HG02885 (cell line): ENCODE measurements around the gene ZXDC.

Experiments
- ATAC-seq: cut with Tn5 transposase; IDR thresholded peaks from one replicate; pipeline ENCODE4 v1.9.1; 2021; ENCODE audit warnings: mild to moderate bottlenecking; ENCODE audit not compliant: unreplicated experiment, poor library complexity

The ZXDC gene

DNA sequence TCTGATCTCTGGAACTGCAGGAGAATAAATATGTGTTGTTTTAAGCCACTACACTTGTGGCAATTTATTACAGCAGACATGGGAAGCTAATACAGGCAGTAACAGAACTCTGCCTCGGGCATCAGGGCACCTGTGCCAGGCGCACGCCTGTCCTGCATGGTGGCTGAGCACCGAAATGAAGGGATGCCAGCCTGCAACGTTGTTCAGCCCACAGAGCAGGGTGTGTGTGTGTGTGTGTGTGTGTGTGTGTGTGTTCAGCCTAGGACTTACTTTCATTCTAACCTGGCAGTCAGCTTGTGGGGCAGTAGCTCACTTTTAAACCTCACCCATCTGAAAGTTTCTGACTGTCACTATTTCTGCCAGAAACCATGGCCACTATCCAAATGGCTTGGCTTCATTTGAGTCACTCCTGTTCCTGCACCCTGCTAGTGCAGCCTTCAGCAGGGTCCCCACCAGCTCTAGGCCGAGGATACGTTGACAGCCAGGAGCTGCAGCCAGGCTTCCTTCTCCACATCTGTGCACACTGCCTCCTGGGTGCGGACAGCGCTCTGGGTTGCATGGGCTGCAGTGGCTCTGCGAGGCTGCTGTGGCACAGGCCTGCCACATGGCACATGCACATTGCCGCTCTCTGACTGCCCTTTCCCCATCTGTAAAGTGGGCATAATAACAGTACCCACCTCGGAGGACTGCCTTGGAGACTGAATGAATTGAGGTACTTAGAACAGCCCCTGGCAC is 37.4 kb upstream of the ZXDC start:
- ATAC-seq, result no peak

DNA sequence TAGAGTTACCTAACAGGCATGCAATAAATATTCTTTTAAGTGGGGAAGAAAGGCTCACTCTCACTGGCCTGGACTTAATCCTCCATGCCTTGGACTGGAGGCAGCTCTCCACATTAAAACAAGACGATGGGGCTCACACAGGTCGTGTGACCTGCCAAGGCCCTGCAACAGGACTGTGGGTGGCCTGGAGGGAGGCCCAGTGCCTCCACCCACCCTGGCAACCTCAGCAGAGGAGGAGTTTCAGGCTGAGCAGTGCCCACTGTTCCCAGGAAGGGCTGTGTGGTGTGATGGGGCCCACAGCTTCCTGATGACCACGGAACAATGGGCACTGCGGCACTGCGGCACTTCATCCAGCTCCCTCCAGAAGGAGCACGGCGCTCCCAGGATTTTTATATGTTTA is 36.3 kb upstream of the ZXDC start:
- no peak for ATAC-seq

DNA sequence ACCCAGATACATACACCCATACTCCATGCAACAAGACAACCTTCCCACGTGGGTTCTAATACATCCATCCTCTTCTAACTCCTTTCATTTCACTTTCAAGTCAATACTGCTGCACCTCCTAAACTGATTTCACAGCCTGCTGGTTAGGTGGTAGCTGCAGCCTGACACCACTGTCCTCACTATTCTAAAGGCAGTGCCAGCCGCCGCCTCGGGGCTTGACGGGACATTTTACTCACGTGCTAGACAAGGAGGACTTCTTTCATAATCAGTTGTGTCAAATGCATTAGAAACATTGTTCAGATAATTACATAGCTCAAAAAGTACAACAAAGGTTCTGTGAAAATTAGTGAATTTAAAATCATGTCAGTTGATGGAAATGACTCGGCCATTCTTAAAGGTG is 35.6 kb upstream of the ZXDC start:
- ATAC-seq, result no peak

DNA sequence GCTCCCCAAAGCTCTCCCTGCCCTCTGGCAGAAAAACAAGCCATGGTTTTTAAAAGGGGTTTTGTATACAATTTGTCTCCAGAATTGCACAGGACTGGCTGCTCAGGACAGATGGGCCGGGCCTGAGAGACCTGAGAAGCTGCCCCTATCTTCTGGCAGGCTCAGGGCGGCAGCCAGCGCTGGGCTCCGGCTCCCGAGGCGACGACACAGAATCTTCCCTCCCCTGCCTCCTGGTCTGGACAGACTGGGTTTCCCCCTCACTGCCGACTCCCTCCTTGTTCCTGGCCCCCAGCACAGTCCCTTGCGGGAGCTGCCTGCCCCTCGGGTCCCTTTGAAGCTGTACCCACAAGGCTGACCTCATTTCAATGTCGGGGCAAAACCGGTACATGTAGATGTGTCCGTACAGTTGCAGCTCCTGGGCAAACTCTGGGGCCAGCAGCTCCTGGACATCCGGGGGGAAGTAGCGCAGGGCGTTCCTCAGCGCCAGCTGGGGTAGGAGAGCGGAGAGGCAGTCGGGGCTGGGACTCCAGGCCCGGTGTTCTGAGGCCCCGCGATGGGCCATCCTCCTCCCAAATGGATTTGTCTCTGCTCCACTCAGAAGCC is 34.7 kb upstream of the ZXDC start:
- no peak for ATAC-seq

DNA sequence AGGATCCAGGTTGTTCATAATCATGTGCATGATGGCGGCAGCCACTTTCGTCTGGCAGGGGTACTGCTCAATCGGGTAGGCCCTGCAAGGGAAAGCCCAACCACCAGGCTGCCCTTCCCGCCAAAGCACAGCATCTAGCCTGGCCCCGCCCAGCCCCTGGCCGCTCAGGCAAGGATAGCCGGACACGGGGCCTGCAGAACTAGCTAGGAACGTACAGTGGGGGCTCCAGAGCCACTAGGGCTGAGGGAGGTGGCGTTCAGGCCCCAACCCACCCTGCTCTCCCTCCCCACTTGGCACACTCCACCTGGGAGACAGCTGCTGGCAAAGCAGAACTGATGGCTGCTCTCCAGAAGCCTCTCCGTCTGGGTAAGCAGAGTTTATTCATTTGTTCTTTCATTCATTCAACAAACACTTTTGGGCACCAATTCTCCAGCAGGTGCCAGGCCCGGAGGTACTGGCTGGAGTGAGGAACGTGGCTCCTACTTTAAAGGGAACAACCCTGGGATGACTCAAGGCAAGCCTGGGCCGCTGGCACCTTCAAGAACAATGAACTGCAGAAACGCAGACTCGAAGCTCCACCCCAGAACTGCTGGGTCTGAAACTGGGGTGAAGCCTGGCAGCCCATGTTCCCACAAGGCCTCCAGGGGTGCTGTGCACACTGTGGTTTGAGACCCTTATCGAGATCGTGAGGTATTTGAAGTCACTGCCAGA is 34.1 kb upstream of the ZXDC start:
- no peak for ATAC-seq

DNA sequence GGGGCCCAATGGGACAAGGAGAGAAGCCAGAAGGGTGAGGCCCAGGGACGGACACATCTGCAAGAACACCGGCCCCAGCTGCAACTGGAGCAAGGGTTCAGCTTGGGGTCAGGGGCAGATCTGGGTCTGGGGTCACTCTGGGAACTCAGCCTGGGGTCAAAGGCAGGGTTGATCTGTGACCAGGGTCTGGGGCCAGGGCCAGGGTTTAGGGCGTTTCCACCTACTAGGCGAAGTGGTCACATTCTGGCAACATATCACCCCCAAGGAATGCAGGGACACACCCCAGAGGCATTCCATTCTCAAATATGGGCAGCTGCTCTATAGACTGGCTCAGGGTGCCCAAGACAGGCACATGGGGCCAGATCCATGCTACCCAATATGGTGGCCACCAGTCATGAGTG is 32.9 kb upstream of the ZXDC start:
- no peak for ATAC-seq

DNA sequence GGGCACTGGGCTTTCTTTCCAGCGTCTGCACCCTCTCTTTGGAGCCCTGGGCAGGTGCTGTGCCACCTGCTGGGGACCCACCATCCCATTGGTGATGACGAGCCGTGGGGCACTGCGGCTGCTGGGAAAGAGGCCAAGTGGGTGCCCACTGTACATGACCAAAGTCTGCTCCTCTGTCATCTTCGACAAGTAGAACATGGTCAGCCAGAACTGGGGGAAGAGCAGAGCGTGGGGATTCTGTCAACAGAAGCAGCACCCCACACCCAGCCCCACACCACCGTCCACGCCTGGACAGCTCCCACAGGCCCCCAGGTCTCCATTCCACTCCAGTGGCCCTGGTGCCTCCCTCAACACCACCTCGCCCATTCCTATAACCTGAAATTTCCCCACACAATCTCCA is 32.2 kb upstream of the ZXDC start:
- no peak for ATAC-seq

DNA sequence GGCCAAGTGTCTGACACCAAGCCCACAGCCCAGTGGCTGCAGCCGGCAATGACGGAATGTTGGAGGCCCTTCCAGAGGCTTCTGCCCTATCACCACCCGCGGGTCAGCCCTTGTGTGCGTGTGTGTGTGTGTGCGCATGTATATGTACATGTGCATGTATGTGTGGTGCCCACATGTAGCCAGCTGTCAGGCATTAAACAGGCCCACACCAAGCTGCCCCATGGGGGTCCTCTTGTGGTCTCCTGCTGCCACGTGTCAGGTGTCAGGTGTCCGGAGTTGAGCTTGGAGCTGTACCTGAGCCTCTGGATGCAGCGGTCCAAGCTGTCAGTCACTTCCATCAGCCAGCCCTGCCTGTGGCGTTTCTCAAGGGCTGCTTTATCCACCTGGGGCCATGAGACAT is 28.0 kb upstream of the ZXDC start:
- no peak for ATAC-seq

DNA sequence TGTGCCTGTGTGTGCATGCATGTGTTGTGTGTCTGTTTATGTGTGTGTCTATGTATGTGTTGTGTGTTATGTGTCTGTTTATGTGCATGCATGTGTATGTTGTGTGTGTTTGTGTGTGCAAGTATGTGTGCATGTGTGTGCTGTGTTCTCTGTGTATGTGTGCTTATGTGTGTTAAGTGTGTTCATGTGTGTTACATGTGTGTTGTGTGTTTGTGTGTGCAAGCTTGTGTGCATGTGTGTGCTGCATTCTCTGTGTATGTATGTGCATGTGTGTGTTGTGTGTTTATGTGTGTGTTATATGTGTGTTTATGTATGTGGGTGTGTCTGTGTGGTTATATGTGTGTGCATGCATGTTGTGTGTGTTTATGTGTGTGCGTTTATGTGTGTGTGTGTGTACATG is 27.0 kb upstream of the ZXDC start:
- no peak for ATAC-seq

DNA sequence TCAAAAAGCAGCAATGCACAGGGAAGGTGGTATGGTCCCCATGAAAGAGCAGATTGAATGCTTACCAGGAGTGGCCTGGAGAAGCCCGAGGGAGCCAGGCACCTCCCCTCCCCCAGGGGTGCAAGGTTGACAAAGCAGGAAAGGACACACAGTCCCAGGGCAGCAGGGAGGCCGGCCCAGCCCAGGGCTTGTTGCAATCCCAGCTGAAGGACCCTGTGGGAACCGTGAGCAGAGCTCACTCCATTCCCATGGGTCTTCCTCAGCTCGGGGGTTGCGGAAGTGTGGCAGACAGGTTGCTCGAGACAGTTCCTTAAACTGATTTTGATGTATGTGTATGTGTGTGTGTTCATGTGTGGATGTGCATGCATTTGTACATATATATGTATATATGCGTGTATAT is 26.0 kb upstream of the ZXDC start:
- ATAC-seq, result no peak

DNA sequence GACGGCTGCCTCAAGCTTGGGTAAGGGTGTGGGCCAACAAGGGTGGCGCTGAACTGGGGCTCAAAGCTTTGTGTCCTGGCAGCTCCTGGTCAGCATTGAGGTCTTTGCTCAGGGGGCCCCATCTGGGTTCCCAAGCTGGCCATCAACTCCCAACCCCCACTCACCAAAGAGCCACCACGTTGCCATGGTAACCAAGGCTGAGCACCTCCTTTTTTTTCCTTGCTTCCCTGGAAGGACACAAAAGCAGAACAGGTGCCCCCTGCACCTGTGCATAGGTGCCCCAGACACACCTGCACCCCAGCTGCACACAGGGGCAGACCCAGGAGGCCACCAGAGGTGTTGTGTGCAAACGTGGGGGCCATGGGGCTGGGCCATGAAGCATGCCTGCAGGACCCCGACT is 25.4 kb upstream of the ZXDC start:
- ATAC-seq, result no peak

DNA sequence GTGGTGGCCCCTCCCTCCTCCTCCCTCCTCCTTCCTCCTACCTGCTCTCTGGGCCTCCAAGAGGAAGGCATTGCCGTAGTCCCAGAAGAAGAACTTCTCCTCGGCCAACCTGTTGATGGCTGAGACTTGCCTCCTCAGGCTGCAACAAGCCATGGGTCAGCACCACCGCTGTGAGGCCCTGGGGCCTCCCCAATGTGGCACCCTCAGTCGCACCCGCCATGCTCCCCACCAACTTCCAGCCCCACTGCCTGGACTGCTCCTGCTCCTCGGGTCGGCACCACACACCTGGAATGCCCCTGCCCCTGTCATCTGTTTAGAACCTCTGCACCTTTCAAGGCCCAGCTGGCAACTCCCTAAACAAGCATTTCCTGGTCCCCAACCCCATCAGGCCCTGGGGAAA is 24.3 kb upstream of the ZXDC start:
- no peak for ATAC-seq

DNA sequence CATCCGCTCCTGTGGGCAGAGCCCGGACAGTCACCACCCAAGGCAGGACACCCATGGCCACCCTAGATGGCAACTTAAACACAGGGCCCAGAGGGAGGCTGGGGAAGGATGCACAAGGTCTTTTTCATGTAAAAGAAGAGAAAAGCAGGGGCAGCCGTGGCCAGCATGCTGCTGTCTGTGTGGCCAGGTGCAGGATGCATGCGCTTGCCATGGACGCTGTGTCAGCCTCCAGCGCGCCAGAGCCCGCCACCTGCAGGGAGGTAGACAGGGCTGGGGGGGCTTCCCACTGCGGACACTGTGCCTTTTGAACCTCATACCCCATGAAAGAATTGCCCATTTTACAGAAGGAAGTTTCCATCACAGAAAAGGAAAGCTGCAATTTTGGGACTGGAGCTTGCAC is 23.7 kb upstream of the ZXDC start:
- no peak for ATAC-seq

DNA sequence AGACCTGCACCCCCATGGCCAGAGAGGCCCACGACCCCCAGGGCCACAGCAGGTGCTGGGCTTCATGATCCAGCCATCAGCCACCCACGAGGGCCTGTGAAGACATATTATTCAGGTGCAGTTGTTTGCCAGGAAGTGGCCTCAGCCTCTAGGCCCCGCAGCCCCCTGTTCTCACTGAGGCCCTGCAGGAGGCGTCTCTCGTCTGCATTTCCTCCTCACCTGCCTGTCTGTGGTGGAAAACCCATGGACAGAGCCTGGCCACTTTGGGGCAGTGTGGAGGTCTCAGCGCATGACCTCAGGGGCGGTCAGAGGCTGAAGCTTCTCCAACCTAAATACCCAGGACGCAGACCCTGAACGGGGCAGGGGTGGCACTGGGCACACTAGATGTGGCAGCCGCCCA is 23.2 kb upstream of the ZXDC start:
- no peak for ATAC-seq

DNA sequence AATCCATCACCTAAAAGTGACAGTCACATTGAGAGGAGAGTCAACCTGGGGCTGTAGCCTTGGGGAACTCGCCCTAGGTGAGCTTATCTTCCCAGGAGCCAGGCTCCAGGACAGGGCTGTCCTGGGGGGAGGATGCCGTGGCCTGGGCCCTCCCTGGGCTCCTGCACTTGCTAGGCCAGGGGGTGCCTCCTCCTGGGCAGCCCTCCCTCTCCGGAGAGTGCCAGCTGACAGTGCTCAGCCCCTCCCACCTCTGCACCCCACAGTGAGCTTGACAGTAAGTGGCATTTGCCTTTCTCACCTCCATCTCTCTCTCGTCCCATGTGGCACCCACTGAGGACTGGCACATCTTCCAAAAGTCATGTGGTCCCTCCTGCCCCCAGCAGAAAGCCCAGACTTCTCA is 22.8 kb upstream of the ZXDC start:
- ATAC-seq, result no peak

DNA sequence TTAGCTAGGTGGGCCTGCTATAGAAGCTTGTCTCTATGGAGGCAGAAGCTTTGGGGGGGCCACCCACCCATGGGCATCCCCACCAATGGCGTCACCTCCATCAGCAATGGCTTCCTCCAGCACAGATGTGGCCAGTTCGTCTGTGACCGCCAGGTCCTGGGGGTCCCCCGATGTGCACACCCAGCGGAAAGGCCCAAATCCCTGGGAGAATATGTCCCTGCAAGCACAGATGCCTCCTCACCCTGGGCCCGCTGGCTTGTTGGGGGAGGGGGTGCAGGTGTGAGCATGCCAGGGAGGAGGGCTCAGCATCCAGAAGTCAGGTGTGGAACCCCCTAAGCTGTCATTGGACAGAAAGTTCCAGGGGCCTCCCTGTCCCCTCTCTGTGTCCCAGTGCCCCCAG is 22.3 kb upstream of the ZXDC start:
- ATAC-seq, result no peak

DNA sequence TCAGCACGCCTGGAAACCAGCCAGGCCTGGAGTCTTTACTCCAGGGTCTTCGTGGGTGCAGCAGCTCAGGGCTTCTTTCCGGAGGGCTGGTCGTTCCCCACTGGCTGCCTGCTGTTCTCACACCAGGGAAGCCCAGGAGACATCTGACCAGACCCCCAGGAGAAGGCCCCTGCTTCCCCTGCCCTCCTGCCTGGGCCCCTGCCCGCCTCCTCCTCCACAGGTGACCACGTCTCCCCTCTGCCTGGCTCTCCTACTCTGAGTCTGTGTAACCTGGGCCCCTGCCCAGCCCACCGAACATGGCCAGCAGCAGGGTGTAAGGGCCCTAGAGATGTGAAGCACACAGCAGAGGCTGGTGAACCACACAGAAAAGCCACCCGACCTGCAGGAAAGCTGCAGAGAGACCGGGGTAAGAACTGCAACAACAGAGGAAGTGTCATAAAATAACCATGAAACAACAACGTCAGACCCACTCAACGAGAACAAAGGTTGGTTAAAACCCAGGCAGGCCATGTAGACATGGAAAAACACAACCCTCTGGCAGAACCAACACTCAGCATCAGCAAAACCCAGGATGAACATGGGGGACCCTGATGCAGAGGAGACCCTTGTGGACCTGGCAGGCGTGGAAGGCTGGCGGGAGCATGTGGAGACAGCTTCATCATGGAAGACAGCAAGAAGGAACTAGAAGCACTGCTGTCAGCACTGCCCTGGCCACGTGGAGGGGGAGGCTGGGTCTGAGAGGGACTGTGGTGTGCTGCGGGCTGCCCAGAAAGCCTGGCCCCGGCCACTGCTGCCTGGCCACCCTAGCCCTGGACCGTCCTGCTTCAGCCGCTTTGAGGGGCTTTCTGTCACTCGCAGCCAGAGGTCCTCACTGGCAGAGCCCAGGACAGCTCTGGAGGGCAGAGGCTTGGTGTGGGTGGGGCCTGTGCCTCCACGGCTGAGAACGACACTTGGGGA is 21.5 kb upstream of the ZXDC start:
- ATAC-seq, result no peak

DNA sequence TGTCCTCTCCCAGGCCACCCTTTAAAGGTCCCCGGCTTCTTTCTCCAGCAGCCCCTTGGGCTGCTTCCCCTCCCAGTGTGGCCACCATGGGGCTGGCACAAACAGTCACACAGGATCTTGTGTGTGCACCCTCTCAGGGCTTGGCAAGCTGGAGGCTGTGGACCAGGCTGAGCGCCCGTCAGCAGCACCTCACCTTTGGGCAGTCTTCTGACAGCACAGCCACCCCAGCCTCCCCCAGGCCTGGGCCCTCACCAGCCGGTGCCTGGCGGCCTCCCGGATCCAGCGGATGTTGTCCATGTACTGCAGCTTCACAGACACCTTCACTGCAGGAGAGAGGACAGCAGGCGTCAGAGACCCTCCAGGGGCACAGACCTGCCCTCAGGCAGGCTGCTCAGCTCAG is 20.1 kb upstream of the ZXDC start:
- ATAC-seq, result no peak

DNA sequence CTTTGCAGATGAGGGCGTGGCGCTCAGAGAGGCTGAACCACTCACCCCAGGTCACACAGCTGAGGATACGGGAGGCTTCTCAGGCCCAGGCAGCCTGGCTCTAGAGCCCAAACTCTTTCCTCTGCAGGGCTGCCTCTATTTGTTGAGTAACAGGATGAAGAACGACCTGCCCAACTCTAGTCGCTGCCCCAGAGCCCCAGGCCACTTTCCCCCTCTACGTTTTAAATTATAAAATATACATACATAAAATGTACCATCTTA is 19.2 kb upstream of the ZXDC start:
- ATAC-seq, result no peak

DNA sequence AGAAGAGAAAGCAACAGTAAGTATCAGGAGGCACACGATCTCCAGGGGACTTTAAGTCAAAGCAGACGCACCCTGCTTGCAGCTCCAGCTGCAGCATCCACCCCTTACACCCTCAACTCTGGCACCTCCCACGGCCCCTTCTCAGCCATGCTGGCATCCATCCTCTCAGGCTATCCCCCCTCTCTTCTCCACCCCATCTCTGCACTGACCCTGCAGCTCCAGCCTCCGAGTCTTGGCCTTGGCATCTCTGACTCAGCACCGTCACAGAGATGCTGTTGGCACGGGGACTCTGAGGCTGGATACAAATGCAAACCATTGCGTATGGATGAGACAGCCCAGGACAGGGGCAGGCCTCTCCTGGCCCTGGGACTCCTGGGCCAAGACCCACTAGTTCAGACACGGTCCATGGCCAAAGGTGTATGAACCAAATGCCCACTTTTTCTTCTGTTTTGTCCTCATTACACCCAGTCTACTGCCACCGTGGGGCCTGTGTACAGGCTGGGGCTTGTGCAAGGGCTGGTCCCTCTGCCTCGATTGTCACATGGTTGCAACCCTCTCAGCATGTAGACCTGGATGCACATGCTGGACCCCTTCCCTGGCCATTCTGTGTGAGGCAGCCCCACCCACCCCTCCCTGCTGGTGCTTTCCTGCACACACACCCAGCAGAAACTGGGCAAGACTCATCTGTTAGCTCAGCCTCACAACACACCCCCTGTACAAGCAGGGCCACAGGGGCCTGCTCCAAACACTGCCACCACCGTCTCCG is 18.7 kb upstream of the ZXDC start:
- no peak for ATAC-seq
